Pancreas (tissue), 10 donors: ENCODE data around the gene BMPR1B. TPM values are rescaled to one million over a fixed set of nuclear protein-coding genes. Genes with fewer than 3 reads are reported as not detected.

Source experiments
- ATAC-seq, 4 donors: fragments of 200-7000 bp; cut with Tn5 transposase; one replicate each; pipeline versions ENCODE4 v1.8.0 to v1.9.1; 2020; ENCODE audit warnings: mild to moderate bottlenecking in 4 of 4, moderate library complexity in 4 of 4
- DNase-seq, 6 donors: peaks; one replicate each; pipeline ENCODE4 v3.0.0-alpha.2; 2020
- FAIRE-seq: peaks from 2 replicates; lab custom pipeline; 2012; peaks lifted over from hg19 to GRCh38; lab: Jason Lieb, UNC
- H3K27ac ChIP-seq, 4 donors: fragments of 200-600 bp; sonication (generic); 1 replicate in 3 of 4; 2 replicates in 1 of 4; pipeline versions ENCODE4 v1.5.0 to v1.8.0; 2020
- H3K27me3 ChIP-seq, 4 donors: fragments of 200-600 bp; one replicate each; pipeline ENCODE4 v1.8.0; 2021
- H3K36me3 ChIP-seq, 3 donors: fragments of 200-600 bp; sonication (generic) in 1 of 3; one replicate each; pipeline versions ENCODE4 v1.5.0 to v1.8.0; 2020 to 2021
- H3K4me1 ChIP-seq, 3 donors: fragments of 200-600 bp; one replicate each; pipeline ENCODE4 v1.8.0; 2021
- H3K4me3 ChIP-seq, 4 donors: fragments of 200-600 bp; sonication (generic) in 2 of 4; one replicate each; pipeline versions ENCODE4 v1.5.0 to v1.8.0; 2020 to 2021
- H3K9me3 ChIP-seq, 4 donors: fragments of 200-600 bp; one replicate each; pipeline ENCODE4 v1.8.0; 2021
- WGBS, 2 donors: extraction: QIAGEN DNeasy Blood & Tissue Kit; methylation state at CpG; one replicate each; pipeline ENCODE4 v1.1.7; 2013; 5-methylcytosine and 5-hydroxymethylcytosine counted together
- intact Hi-C, 3 donors: fragments of 100-400 bp; cut with DNase I; formaldehyde crosslinking; loops; one replicate each; pipeline versions ENCODE4 v1.11.1 to v1.14.2; 2022
- polyA plus RNA-seq, 2 donors: library from polyadenylated mRNA; stranded (reverse); fragments of 200-250 nt; gene quantifications; one replicate each; pipeline ENCODE4 v1.2.3, GENCODE V29; 2013
- total RNA-seq, 6 donors: library from RNA; stranded (reverse); fragmentation: NEBNext Ultra II Directional in 4 of 6; extraction: Animal tissue kit (Norgen Biotek cat#: 25700) in 4 of 6; gene quantifications; one replicate each; pipeline versions ENCODE4 v1.2.1 to v1.2.4, GENCODE V29; 2021 to 2023
- TF ChIP-seq, protein P1 (sequence below), 4 donors: fragments of 200-600 bp; sonication (generic) in 3 of 4; IDR thresholded peaks; one replicate each; pipeline versions ENCODE4 v1.5.0 to v1.8.0; 2021; ENCODE audit warnings: antibody characterized with exemption in 4 of 4
- donor health status: healthy with polysubstance abuse.
- donor health status: DM: no; HTN: no; CAD: no; lungs with moderate emphysema.
- donor health status: DM: no; HTN: no; CAD: no.
- donor health status: control.
- donor health status: control.
- donor health status: Bipolar disorder and iron deficiency.
- donor health status: DM: yes; HTN: yes; CAD: no.
- donor health status: DM: no; HTN: no; CAD: no.
- donor health status: DM: no; HTN: no; CAD: no.
- donor health status: DM: yes; HTN: yes; CAD: no.

BMPR1B gene
- total and polyA plus RNA-seq, 8 donors, result 0.46 to 3.7 (median 1.6) TPM

GRCh38 chr4:94743838-94744237 is 13.9 kb upstream of the BMPR1B start:
- no peak for DNase-seq
- Histone ChIP-seq H3K36me3 (no peaks in the 10 kb centered on the region), H3K4me3 (no peak overlapping the region), H3K4me1 (no peaks in the 10 kb centered on the region), H3K27me3 (no peaks in the 10 kb centered on the region), H3K27ac (no peak overlapping the region), H3K9me3 (no peaks in the 10 kb centered on the region)
- ATAC-seq, result no peak
- 60 to 70% methylated on average over 3 of the region's 3 CpGs for WGBS, 2 donors
- no peak for FAIRE-seq
- intact Hi-C loops, result no loop called here
- TF ChIP-seq, protein P1, sequence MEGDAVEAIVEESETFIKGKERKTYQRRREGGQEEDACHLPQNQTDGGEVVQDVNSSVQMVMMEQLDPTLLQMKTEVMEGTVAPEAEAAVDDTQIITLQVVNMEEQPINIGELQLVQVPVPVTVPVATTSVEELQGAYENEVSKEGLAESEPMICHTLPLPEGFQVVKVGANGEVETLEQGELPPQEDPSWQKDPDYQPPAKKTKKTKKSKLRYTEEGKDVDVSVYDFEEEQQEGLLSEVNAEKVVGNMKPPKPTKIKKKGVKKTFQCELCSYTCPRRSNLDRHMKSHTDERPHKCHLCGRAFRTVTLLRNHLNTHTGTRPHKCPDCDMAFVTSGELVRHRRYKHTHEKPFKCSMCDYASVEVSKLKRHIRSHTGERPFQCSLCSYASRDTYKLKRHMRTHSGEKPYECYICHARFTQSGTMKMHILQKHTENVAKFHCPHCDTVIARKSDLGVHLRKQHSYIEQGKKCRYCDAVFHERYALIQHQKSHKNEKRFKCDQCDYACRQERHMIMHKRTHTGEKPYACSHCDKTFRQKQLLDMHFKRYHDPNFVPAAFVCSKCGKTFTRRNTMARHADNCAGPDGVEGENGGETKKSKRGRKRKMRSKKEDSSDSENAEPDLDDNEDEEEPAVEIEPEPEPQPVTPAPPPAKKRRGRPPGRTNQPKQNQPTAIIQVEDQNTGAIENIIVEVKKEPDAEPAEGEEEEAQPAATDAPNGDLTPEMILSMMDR (IDR thresholded peaks at IDR 0.05), result no peak

DNA sequence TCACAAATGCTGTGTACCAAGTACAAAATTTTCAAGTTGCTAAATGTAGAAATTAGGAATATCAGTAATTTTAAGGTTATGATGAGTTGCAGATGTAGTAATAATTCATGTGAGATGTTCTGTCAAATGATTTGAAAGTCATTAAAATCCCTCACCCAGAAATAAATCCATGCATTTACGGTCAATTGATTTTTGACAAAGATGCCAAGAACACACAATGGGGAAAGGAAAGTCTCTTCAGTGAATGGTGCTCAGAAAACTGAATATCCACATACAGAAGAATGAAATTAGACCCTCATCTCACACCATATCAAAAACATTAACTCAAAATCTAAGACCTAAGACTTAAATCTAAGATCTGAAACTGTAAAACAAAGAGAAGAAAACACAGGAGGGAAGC is 12.9 kb upstream of the BMPR1B start:
- no peaks in the 10 kb centered on the region for H3K36me3 ChIP-seq
- no peaks in the 10 kb centered on the region for H3K4me1 ChIP-seq
- no peaks in the 10 kb centered on the region for H3K9me3 ChIP-seq
- FAIRE-seq, result no peak
- H3K4me3 ChIP-seq, result no peak overlapping the region
- TF ChIP-seq, protein P1 (IDR thresholded peaks at IDR 0.05), result no peak
- H3K27me3 ChIP-seq, result no peaks in the 10 kb centered on the region
- ATAC-seq, result no peak
- intact Hi-C loops, result no loop called here
- DNase-seq, result no peak
- WGBS, 2 donors, result 78 to 89% methylated on average over 1 of the region's 1 CpG
- no peak overlapping the region for H3K27ac ChIP-seq

- H3K4me3 ChIP-seq, result no peak overlapping the region
- TF ChIP-seq, protein P1 (IDR thresholded peaks at IDR 0.05), result no peak
- no peaks in the 10 kb centered on the region for H3K4me1 ChIP-seq
- no peak for DNase-seq
- ATAC-seq, result no peak
- H3K36me3 ChIP-seq, result no peaks in the 10 kb centered on the region
- FAIRE-seq, result no peak
- no peaks in the 10 kb centered on the region for H3K27me3 ChIP-seq
- no peak overlapping the region for H3K27ac ChIP-seq
- no peaks in the 10 kb centered on the region for H3K9me3 ChIP-seq
- intact Hi-C loops, result no loop called here
- 67 to 75% methylated on average over 3 of the region's 3 CpGs for WGBS, 2 donors
Measured at GRCh38 chr4:94746746-94747145, 11.0 kb upstream of the BMPR1B start.

DNA sequence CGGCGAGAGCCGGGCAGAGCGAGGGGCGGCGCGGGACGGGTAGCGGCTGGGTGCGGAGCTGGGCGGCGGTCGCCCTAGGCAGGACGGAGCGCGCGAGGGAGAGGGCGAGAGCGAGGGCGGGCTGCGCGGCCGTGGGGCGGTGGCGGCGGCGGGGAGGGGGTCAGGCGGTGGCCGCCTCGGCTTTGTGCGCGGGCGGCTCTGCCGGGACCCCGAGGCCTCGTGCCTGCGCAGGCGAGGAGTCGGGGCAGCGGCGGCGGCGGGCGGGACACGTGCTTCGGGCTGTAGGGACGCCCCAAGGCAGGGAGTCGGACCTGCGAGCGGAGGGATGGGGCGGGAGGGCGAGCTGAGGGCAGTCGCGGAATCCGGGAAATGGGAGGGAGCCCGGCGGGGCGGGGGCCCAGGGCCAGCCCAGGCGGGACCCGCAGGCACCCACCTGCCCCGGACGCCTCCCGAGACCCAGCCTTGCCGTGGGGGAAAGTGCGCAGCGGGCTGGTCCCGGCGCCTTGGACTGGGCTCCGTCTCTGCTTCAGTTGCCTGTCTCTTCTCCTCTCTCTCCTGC is 465 bp downstream of the BMPR1B start:
- H3K27me3 ChIP-seq, result peaks cover 0 to 7% (median 2%) of the 10 kb centered on the region in 4 donors
- DNase-seq (peak; percentile 31 to 85 (median 43)), FAIRE-seq (no peak)

More for the DNA sequence above, 465 bp downstream of the BMPR1B start:
- intact Hi-C loops, result no loop called here
- Histone ChIP-seq H3K4me3 (peak overlapping the region; percentile 21 to 58 (median 46)), H3K27ac (peak overlapping the region; percentile 31 to 53 (median 46)), H3K4me1 (peaks cover 0 to 4% (median 0%) of the 10 kb centered on the region in 3 donors), H3K36me3 (no peaks in the 10 kb centered on the region), H3K9me3 (no peaks in the 10 kb centered on the region)
- ATAC-seq, result peak; percentile 73 to 77 (median 74)
- 0 to 1% methylated on average over 31 to 69 of the region's 69 CpGs for WGBS, 2 donors
- TF ChIP-seq, protein P1 (IDR thresholded peaks at IDR 0.05), result no peak
